Fibroblast of lung (primary cell): ENCODE data around the gene ARHGEF40. TPM values are rescaled to one million over a fixed set of nuclear protein-coding genes. Genes with fewer than 3 reads are reported as not detected.

Source experiments
- DNase-seq, 2 donors: peaks; one replicate each; pipeline versions ENCODE4 v3.0.0 to v3.0.0-alpha.2; 2010; ENCODE audit warnings: low read depth in 2 of 2
- H2AFZ ChIP-seq: 2 replicates; pipeline ENCODE4 v1.5.1; 2012; ENCODE audit warnings: low read length, control low read depth, inconsistent platforms
- H3K27ac ChIP-seq: 2 replicates; pipeline ENCODE4 v1.5.1; 2011; ENCODE audit warnings: low read length, control low read depth; ENCODE audit not compliant: insufficient read depth
- H3K27me3 ChIP-seq: 2 replicates; pipeline ENCODE4 v1.5.1; 2011; ENCODE audit warnings: mild to moderate bottlenecking, low read length; ENCODE audit not compliant: control insufficient read depth, insufficient read depth
- H3K36me3 ChIP-seq: 2 replicates; pipeline ENCODE4 v1.5.1; 2011; ENCODE audit warnings: low read length; ENCODE audit not compliant: control insufficient read depth, insufficient read depth
- H3K4me1 ChIP-seq: 2 replicates; pipeline ENCODE4 v1.5.1; 2011; ENCODE audit warnings: low read length; ENCODE audit not compliant: control insufficient read depth, insufficient read depth; ENCODE audit errors: extremely low read depth
- H3K4me2 ChIP-seq: 2 replicates; pipeline ENCODE4 v1.5.1; 2011; ENCODE audit warnings: low read length, control low read depth; ENCODE audit not compliant: insufficient read depth; ENCODE audit errors: extremely low read depth
- H3K4me3 ChIP-seq, 4 experiments: fragments of 200-600 bp in 1 of 4; sonication (generic) in 1 of 4; replicated peaks in 1 of 4; 2 replicates each; pipeline ENCODE4 v1.5.1; 2011 to 2016; ENCODE audit warnings: low read length in 4 of 4, low read depth in 3 of 4, mild to moderate bottlenecking in 3 of 4, control low read depth in 2 of 4, inconsistent platforms in 1 of 4, mixed read lengths in 1 of 4; ENCODE audit not compliant: insufficient read depth in 1 of 4; ENCODE audit errors: control extremely low read depth in 1 of 4
- H3K79me2 ChIP-seq: 2 replicates; pipeline ENCODE4 v1.5.1; 2012; ENCODE audit warnings: mild to moderate bottlenecking, low read length, inconsistent platforms; ENCODE audit not compliant: control insufficient read depth, insufficient read depth
- H3K9ac ChIP-seq: 2 replicates; pipeline ENCODE4 v1.5.1; 2011; ENCODE audit warnings: mild to moderate bottlenecking, low read length, control low read depth; ENCODE audit not compliant: insufficient read depth
- H3K9me3 ChIP-seq: 2 replicates; pipeline ENCODE4 v1.5.1; 2012; ENCODE audit warnings: low read depth, low read length; ENCODE audit not compliant: control insufficient read depth, insufficient read depth
- H4K20me1 ChIP-seq: 2 replicates; pipeline ENCODE4 v1.5.1; 2011; ENCODE audit warnings: low read length; ENCODE audit not compliant: control insufficient read depth, insufficient read depth; ENCODE audit errors: extremely low read depth
- CTCF ChIP-seq, 2 donors: IDR thresholded peaks in 1 of 2; conservative IDR thresholded peaks in 1 of 2; 1 replicate in 1 of 2; 2 replicates in 1 of 2; pipeline ENCODE4 v1.5.1; 2011 to 2012; ENCODE audit warnings: low read length in 2 of 2, control low read depth in 1 of 2, inconsistent platforms in 1 of 2, low read depth in 1 of 2, mild to moderate bottlenecking in 1 of 2
- EZH2 ChIP-seq: IDR thresholded peaks from 2 replicates; pipeline ENCODE4 v1.5.1; 2012; ENCODE audit warnings: low read length, control low read depth, mild to moderate bottlenecking; ENCODE audit errors: missing control alignments
- polyA plus RNA-seq, 2 donors: library from polyadenylated mRNA; depleted of rRNA in 1 of 2; stranded (reverse) in 1 of 2; unstranded in 1 of 2; fragments of >200 nt; gene quantifications; 2 replicates each; pipeline ENCODE4 v1.2.1, GENCODE V29; 2011 to 2012; ENCODE audit warnings: missing spikeins in 1 of 2
- total RNA-seq: library from RNA; depleted of rRNA; stranded (reverse); fragments of >200 nt; gene quantifications from 2 replicates; pipeline ENCODE4 v1.2.1, GENCODE V29; 2014

ARHGEF40 gene
- total and polyA plus RNA-seq, 2 donors (not counting 1 experiment from before 2014, with no cell fraction given) = 18.2 to 23.6 TPM

- H3K27ac ChIP-seq = no peak overlapping the region
- H3K79me2 ChIP-seq = no peaks in the 10 kb centered on the region
- no peaks in the 10 kb centered on the region for H3K9me3 ChIP-seq
- no peak for DNase-seq
- H3K27me3 ChIP-seq = no peaks in the 10 kb centered on the region
- H3K4me1 ChIP-seq = peaks cover 11% of the 10 kb centered on the region
- TF ChIP-seq EZH2 = no peak
- no peak for TF ChIP-seq CTCF (conservative IDR thresholded peaks at IDR 0.05 in 1 of 2, IDR thresholded peaks at IDR 0.05 in 1 of 2; ENCODE audit: low read depth in 1 of 2, low read length in 2 of 2)
- no peak overlapping the region for H3K4me2 ChIP-seq
- no peak overlapping the region for H2AFZ ChIP-seq
- no peak overlapping the region for H3K4me3 ChIP-seq
- no peaks in the 10 kb centered on the region for H4K20me1 ChIP-seq
- peaks cover 21% of the 10 kb centered on the region for H3K36me3 ChIP-seq
- H3K9ac ChIP-seq = no peak overlapping the region
Observed at GRCh38 chr14:21084396-21084795, 14.3 kb downstream of the ARHGEF40 start.

DNA sequence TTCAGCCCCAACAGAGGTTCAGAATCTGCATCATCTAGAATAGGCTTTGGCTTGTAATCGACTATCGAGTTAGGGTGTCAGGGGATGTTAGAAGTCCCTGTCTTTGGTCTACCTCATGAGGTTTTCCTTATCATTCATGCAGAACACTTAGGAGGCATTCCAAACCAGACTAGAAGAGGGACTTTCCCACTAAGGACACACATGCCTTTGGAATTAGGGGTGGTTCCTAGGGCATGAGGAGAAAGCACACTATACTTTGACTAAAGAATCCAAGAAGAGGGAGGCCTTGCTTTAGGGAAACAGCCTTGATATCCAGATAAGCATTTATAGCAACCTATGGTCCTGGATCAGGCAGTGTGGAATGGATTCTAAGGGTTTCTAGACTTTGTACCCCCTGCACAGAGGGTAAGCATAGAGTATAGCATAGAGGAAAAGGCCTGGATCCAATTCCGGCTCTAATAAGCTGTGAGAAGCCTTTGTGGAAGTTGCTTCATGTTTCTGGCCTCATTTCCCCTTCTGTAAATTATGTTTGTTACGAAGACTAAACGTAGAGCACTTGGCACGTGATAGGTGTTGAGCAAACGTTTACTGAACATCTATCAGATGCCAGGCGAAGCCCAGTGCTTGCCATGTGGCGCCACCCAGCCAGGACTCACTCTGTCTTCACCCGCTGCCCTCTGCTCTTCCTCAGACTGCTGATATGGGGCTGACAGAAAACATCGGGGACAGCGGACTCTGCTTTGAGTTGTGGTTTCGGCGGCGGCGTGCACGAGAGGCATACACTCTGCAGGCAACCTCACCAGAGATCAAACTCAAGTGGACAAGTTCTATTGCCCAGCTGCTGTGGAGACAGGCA lies 15.1 kb downstream of the ARHGEF40 start:
- TF ChIP-seq EZH2 (no peak), CTCF (conservative IDR thresholded peaks at IDR 0.05 in 1 of 2, IDR thresholded peaks at IDR 0.05 in 1 of 2; ENCODE audit: low read depth in 1 of 2, low read length in 2 of 2) (no peak)
- peak; percentile 34 to 85 for DNase-seq
- Histone ChIP-seq H4K20me1 (no peaks in the 10 kb centered on the region), H3K27me3 (no peaks in the 10 kb centered on the region), H3K9me3 (no peaks in the 10 kb centered on the region), H3K27ac (peak overlapping the region; percentile 48), H3K9ac (no peak overlapping the region), H3K36me3 (peaks cover 19% of the 10 kb centered on the region), H3K4me1 (peaks cover 11% of the 10 kb centered on the region), H3K4me2 (no peak overlapping the region), H2AFZ (no peak overlapping the region), H3K79me2 (no peaks in the 10 kb centered on the region), H3K4me3 (no peak overlapping the region)

DNA sequence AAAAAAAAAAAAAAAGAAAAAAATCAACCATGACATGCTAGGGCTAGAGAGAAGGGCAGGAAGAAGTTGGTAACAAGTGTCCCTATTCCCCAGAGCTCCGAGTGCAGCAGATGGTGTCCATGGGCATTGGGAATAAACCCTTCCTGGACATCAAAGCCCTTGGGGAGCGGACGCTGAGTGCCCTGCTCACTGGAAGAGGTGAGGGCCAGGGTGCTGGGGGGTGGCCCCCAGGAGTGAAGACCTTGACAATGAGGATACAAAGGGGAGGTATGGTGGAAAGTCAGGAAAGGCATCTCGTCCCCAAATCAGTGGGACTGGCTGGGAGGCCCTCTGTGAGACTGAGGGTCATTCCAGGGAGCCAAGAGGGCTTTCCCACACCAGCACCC lies 16.8 kb downstream of the ARHGEF40 start:
- peaks cover 12% of the 10 kb centered on the region for H3K36me3 ChIP-seq
- H3K9ac ChIP-seq = peak overlapping the region; percentile 43
- H3K27ac ChIP-seq = peak overlapping the region; percentile 93
- TF ChIP-seq CTCF (conservative IDR thresholded peaks at IDR 0.05 in 1 of 2, IDR thresholded peaks at IDR 0.05 in 1 of 2; ENCODE audit: low read depth in 1 of 2, low read length in 2 of 2) (no peak), EZH2 (no peak)
- DNase-seq = no peak
- no peaks in the 10 kb centered on the region for H4K20me1 ChIP-seq
- no peak overlapping the region for H3K4me2 ChIP-seq
- H3K4me1 ChIP-seq = peaks cover 11% of the 10 kb centered on the region
- H3K9me3 ChIP-seq = no peaks in the 10 kb centered on the region
- no peaks in the 10 kb centered on the region for H3K27me3 ChIP-seq
- H3K79me2 ChIP-seq = no peaks in the 10 kb centered on the region
- no peak overlapping the region for H2AFZ ChIP-seq
- H3K4me3 ChIP-seq = no peak overlapping the region
